NCI-H2227 (cell line): ENCODE results near the gene PTPRN2.

Experiments used
- DNase-seq: peaks from one replicate; lab custom pipeline; 2025; ENCODE audit not compliant: unreplicated experiment; lab: John Stamatoyannopoulos, UW

The PTPRN2 gene

GRCh38 chr7:157977306-157977705 is 610.3 kb downstream of the PTPRN2 start:
- DNase-seq = no peak

DNA sequence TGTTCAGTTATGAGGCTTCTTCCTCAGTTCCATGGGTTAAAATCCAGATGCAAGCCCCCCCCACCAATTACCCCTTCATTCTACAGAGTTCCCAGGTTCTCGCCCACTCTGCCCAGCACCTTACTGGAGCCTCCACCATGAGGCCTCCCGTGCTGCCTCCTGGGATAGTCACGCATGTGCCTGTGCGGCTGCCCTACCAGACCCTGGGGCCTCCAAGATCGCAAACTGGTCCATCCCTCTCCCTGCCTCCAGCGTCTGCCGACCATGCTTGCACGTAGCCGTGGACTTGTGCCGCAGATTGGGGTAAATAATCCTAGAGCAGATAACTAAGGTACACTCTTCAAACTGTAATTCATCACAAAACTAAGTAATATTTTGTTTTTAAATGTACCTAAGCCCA is 611.2 kb downstream of the PTPRN2 start:
- DNase-seq = no peak

DNA sequence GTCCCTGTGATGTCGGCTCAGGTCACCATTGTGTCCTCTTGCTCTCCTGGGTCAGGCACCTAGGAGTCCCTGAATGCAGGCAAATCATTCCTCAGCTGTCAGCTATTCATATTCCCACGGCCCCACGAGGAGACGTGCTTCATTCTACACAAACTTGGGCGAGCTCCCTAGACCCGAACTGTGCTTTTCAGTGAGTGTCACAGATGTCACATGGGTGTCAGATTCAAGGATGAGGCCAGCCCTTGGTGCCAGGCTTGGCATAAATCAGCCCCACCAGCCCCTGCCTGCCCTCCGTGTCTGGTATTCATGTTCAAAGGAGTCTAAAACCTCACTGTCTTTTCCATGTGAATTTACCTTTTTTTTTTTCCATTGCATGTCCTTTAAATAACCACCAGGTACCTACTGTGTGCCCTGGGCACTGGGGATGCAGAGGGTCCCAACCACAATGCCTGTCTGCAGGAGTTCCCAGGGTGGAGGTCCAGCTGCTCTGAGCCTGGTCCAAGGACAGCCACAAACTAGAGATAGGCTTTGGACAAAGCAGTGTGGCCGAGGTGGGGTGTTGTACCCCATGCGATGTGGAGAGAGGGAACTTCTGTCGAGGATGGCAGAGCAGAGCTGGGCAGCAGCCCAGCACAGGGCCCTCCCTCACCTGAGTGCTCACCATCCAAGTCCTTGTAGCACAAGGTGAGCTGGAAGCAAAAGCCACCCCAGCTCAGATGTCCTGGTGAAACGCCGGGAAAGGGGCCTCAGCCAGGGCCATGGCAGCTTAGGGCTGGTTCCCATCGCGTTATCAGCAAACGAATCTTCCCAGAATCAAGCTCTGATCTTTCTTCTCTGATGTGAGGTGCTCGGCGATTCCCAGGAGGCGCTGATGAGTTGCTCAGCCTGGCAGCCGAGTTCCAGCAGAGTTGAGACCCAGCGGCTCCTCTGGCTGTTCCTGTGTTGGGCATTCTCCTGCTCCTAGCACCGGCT is 611.9 kb downstream of the PTPRN2 start:
- no peak for DNase-seq

- no peak for DNase-seq
These were observed 612.9 kb downstream of the PTPRN2 start for GRCh38 chr7:157974678-157975230.

DNA sequence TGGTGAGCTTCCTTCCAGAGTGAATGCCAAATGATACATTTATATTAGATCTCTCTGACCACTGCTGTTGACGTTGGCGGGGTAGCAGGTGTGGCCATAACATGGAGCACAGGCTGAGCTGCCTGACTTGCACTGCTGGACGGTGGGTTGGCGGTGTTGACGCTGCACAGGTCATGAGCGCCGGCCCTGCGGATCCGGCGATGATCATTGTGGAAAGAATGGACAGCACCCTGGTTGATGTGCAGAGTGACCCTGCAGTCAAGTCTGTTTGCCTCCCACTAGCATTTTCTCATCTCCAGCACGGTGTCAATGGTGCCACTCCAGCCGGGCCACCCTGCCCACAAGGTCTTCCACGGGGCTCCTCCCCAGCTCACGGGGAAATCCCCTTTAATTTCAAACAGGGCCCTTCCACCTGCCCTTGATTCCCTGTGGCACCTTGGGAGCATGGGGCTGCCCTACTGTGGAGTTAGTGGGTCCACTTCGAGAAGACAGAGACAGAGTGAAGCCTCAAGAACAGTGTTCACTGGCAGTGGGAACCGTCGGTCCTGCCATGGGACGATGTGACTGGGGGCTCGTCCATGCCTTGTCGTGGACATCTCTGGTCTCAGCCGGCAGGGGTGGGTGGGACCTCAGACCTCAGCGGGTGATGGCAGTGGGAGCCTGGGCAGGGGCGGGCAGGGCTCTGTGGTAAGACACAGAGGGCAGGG is 613.5 kb downstream of the PTPRN2 start:
- DNase-seq = no peak

DNA sequence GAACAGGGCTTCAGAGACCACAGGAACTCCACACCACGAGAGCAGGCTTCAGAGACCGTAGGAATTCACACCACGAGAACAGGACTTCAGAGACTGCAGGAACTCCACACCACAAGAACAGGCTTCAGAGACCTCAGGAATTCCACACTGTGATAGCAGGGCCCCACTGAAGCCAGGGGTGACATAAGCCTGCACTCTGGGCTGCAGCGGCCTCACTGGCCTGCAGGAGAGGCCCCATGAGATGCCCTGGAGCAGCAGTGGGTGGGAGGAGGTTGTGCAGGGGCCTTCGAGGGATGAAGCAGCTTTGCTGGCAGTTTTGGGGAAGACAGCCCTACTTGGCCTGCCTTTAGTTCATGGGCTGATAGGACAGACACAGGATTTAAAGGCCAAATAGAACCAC is 614.7 kb downstream of the PTPRN2 start:
- no peak for DNase-seq

- DNase-seq = no peak
These were observed 616.1 kb downstream of the PTPRN2 start for GRCh38 chr7:157971501-157971900.

GRCh38 chr7:157970744-157971143 is 616.9 kb downstream of the PTPRN2 start:
- DNase-seq = no peak

- DNase-seq = no peak
These were observed 617.6 kb downstream of the PTPRN2 start for GRCh38 chr7:157969995-157970394.

GRCh38 chr7:157966490-157966889 is 621.1 kb downstream of the PTPRN2 start:
- DNase-seq = no peak

DNA sequence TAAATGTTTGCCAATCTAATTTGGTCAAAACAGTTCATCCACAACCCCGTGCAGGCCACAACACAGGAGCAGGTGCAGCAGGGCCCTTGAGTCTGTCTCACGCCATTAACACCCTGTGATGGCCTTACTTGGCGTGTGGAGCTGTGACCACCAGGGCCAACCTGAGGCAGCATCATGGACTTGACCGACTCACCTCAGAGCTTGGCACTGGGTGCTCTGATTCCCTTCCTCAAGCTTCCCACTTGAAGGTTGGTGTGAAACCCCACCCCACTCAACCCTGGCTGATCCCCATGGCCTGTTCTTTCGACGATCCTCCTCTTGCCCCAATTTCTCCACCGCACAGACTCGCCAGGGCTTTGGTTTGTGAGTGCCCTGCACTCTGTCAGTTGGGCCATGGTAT is 623.1 kb downstream of the PTPRN2 start:
- no peak for DNase-seq

GRCh38 chr7:157964016-157964415 is 623.6 kb downstream of the PTPRN2 start:
- DNase-seq = no peak

GRCh38 chr7:157963526-157963925 is 624.1 kb downstream of the PTPRN2 start:
- no peak for DNase-seq

- DNase-seq = no peak
These were observed 624.9 kb downstream of the PTPRN2 start for GRCh38 chr7:157962458-157963306.

- no peak for DNase-seq
These were observed 625.7 kb downstream of the PTPRN2 start for GRCh38 chr7:157961731-157962457.

DNA sequence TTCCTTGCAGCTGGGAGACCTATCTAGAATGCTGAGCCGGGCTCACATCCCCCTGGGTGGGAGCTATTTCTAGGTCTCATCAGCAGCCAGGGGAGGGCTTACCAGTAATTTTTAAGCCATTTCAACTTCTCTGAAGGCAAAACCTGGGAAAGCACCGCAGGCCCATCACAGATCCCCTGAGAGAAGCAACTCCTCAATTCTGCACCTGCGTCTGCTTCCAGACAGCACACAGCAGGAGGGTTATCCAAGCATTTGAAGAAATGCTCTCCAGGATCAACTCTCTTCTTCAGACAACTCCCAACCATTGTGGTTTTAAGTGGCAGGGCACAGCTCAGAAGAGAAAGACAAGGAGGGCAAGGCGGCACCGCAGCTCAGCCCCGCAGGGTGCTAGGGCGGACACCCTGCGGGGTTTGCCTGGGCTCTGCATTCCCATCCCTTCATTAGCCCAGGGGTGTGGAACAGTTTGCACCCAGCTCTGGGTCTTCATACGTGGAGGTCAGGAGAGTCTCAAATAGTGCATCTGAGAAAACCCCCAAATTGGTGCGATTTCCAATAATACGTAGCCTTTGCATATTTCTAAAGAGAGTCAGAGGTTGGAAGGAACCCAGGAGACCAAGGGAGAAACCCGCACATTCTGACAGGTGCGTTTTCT is 632.1 kb downstream of the PTPRN2 start:
- DNase-seq = no peak

DNA sequence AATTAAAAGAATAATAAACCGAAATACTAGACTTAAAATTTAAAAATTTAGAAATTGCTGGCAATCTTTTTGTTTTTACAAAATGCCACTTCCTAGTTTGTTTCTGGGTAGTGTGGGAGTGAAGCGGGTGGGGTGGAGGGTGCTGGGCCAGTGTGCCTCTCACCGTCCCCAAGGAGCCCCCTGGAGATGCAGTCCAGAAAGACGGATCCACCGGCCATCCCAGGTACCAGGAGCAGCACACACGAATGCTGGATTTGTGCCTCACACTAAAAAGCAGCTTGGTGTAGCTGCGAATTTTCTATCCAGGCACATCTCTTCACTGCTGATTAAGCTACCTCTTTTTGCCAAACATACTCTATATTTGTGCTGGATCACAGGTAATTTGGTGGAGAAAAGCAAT is 632.7 kb downstream of the PTPRN2 start:
- no peak for DNase-seq

DNA sequence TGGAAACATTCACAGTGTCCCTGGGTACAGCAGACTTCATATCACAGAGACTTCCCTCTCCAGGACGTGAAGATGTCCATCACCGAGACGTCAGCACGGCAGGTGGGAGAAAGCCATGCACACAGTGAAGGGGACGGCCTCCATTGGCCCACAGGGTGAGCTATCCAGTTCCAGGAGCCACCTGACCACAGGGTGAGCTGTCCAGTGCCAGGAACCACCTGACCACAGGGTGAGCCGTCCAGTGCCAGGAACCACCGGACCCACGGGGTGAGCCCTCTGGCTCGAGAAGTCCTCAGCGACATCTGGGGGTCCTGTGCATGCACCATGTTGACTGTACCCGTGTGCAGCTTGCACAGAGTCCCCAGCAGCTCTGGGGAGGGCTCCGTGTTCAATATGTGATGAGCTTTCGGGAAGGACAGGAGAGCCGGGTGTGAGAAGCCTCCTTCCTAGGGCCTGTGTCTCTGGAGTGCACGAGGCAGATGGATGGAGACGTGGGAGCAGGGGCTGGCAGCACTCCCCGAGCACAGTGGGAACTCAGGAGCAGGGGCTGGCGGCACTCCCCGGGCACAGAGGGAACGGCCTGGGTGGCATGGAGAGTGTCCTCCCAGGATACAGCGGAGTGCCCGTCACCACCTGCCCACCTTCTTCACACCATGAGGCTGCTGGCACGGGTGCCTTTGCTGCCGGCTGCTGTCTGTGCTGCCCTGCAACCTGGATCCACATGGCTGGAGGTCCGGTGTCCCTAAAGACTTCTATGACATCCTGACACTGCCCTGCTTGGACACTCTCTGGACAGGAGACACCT is 634.6 kb downstream of the PTPRN2 start:
- no peak for DNase-seq

DNA sequence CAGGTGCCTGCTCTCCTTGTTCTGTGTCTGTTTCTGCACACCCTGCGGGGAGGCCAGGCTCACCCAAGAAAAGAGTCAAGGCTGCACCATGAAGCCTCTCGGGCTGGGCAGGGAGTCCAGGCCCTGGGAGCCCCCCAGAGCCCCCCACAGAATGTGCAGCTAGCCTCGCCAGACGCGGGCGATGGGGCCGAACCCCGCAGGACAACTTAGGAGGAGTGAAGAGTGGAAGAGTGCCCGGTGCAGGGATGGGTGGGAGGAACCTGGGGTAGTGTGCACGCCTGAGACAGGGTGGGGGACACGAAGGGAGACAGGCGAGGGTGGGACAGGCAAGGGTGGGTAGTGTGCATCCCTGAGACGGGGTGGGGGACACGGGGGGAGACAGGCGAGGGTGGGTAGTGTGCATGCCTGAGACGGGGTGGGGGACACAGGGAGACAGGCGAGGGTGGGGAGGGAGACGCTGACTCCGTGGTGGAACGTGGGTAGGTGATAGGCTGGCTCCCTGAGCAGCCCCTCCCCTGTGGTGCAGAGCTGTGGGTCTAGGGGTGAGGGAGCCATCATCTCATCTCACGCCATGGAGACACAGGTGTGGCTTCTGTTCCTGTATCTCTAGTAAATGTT is 635.5 kb downstream of the PTPRN2 start:
- DNase-seq = no peak
